Right renal pelvis (tissue), 4 donors: ENCODE results near the gene SGK2. TPM values are rescaled to one million over a fixed set of nuclear protein-coding genes. Genes with fewer than 3 reads are reported as not detected.

Experiments used
- DNase-seq, 4 donors: peaks; one replicate each; pipeline ENCODE4 v3.0.0-alpha.2; 2013; ENCODE audit warnings: low read depth in 4 of 4, low spot score in 3 of 4, missing footprints in 1 of 4
- polyA plus RNA-seq, 4 donors: library from polyadenylated mRNA; unstranded; fragments of 120-200 nt; gene quantifications; one replicate each; pipeline ENCODE4 v1.2.1, GENCODE V29; 2013; ENCODE audit not compliant: insufficient read length in 4 of 4

The SGK2 gene
- polyA plus RNA-seq, 4 donors: 30.6 to 51.4 (median 36.0) TPM

GRCh38 chr20:43559147-43559987 is 540 bp downstream of the SGK2 start:
- no peak for DNase-seq

DNA sequence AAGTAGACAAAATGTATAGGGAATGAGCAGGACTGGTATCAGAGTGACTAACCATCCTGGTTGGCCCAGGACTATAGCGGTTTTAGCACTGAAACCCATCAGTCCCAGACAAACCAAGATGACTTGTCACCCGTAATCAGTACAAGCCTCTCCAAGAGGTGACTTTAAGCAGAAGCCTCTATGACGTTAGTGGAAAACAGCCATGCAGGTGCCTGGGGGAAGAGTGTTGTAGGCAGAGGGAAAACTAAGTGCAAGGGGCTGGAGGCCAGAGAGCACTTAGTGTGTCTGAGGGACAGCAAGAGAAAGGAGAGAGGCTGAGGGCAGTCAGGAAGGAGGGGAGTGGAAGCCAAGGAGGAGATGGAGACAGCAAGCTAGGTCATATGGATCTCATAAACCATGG is 2.1 kb downstream of the SGK2 start:
- no peak for DNase-seq

DNA sequence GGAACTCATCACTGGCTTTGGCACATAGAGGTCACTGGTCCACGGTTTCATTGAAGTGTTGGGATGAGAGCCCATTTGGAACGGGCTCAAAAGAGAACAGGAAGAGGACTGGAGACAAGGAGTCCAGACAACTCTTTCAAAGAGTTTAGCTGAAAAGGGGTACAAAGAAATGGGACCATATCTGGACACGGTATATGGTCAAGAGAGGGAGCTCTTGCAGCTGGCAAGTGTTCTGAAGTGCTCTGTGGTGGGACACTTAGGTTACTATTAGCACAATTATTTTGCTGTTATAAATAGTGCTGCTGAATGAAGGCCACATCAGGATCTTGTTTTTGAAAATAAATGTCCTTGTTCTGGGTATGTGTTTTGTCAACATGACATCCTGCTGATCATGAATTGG is 4.6 kb downstream of the SGK2 start:
- DNase-seq: no peak

- no peak for DNase-seq
Measured at GRCh38 chr20:43563991-43564390, 5.2 kb downstream of the SGK2 start.

- DNase-seq: no peak
Measured at GRCh38 chr20:43564455-43564854, 5.6 kb downstream of the SGK2 start.

GRCh38 chr20:43564993-43565757 is 6.3 kb downstream of the SGK2 start:
- DNase-seq: no peak

- DNase-seq: no peak
Measured at GRCh38 chr20:43565758-43566104, 6.9 kb downstream of the SGK2 start.

- DNase-seq: no peak
Measured at GRCh38 chr20:43567477-43567876, 8.7 kb downstream of the SGK2 start.

GRCh38 chr20:43568706-43569105 is 9.9 kb downstream of the SGK2 start:
- no peak for DNase-seq

- no peak for DNase-seq
Measured at GRCh38 chr20:43569282-43569681, 10.5 kb downstream of the SGK2 start.

DNA sequence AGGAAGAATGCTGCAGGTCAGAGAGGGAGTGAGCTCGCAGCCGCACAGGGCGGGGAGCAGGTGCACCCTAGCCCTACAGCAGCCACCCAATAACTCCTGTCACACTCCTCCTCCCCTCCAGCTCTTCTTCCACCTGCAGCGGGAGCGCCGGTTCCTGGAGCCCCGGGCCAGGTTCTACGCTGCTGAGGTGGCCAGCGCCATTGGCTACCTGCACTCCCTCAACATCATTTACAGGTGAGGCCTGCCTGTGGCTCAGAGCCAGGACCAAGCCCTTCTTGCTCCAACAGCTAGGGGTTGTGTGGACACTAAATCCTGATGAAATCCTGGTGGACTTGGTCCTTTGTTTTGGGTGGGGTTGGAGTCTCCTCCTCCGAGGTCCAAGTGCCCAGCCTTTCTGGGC is 11.7 kb downstream of the SGK2 start:
- DNase-seq: no peak

- DNase-seq: no peak
Measured at GRCh38 chr20:43571310-43571709, 12.5 kb downstream of the SGK2 start.

GRCh38 chr20:43571771-43572170 is 12.9 kb downstream of the SGK2 start:
- no peak for DNase-seq

DNA sequence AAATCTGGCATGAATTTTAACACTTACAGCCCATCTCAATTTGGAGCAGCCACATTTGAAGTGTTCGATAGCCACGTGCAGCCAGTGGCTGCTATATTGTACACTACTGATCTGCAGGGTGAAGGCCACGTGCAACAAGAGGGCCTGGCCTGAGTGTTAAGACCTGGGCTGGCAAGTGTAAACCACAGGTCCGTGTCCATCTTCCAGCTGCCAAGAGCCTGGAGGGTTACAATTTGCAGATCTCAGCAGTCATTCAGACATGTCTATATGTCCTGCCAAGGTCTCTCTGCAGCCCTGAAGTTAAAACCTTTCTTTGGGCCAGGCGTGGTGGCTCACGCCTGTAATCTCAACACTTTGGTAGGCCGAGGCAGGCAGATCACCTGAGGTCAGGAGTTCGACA is 14.1 kb downstream of the SGK2 start:
- no peak for DNase-seq

DNA sequence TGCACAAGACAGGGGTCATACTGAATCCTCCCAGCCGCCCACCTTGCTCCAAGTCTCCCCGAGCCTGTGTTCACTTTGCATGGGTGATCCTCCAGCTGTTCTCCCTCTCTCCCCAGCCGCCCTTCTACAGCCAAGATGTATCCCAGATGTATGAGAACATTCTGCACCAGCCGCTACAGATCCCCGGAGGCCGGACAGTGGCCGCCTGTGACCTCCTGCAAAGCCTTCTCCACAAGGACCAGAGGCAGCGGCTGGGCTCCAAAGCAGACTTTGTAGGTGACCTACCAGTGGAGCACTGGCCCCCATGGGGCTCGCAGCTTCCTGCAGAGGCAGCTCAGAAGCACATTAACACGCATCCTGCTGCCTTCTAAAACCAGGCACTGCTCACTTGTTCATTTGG is 17.3 kb downstream of the SGK2 start:
- DNase-seq: no peak

DNA sequence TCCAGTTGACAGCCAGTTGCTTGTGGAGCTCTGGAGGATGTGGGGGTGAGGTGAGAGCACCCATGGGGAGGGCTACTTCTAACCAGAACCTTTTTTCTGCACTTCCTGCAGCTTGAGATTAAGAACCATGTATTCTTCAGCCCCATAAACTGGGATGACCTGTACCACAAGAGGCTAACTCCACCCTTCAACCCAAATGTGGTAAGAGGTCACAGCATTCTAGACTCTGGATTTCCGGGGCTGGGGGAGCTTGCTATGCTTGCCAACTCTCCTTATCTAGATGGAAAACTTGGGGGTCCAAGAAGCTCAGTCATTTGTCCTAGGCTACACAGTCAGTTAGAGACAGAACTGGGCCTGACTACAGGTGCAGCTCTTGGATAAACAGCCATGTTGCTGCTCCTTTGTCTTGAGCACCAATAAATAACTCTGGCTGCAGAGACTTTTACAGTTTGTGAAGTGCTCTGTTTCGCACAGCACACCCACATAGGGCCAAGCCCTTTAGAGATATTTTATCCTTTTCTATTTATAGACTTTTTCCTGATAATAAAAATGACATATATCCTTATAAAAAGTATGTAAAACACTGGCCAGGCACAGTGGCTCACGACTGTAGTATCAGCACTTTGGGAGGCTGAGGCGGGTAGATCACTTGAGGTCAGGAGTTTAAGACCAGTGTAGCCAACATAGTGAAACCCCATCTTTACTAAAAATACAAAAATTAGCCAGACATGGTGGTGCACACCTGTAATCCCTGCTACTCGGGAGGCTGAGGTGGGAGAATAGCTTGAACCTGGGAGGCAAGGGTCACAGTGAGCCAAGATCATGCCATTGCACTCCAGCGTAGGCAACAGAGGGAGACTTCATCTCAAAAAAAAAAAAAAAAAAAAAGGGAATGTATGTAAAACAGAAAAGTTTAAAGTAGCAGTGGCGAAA is 21.3 kb downstream of the SGK2 start:
- DNase-seq: no peak

- DNase-seq: no peak
Measured at GRCh38 chr20:43583133-43583864, 24.5 kb downstream of the SGK2 start.

DNA sequence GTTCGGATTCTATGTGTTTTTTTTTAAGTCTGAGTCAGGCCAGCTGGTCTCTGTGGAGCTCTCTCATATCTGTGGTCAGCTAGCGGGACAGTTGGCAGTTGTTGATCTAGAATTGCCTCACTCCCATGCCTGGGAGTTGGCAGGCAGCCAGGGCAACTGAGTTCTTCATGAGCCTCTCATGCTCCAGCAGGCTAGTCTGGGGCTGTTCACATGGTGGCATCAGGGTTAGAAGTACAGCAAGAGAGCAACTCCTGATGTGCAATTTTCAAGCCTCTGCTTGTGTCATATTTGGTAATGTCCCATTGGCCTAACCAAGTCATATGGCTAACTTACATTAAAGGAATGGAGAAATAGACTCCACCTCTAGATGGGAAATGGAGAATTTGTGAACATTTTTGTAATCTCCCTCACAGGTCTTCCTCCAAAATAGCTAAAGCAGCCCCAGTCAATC is 25.2 kb downstream of the SGK2 start:
- no peak for DNase-seq

- no peak for DNase-seq
Measured at GRCh38 chr20:43584448-43585136, 25.8 kb downstream of the SGK2 start.

GRCh38 chr20:43586641-43587040 is 27.8 kb downstream of the SGK2 start:
- DNase-seq: no peak
